H1 (cell line): ENCODE measurements around the gene SGK1. TPM values are rescaled to one million over a fixed set of nuclear protein-coding genes. Genes with fewer than 3 reads are reported as not detected.

Experiments used
- CTCF ChIA-PET: fragments of 300-600 bp; sonication (Branson Sonifier 250); formaldehyde crosslinking; loops from one replicate; lab custom pipeline; 2021; ENCODE audit not compliant: partially characterized antibody; lab: Charles Lee
- POLR2A ChIA-PET: fragments of 300-600 bp; sonication (Branson Sonifier 250); formaldehyde crosslinking; loops from one replicate; lab custom pipeline; 2021; ENCODE audit warnings: inconsistent platforms; ENCODE audit not compliant: partially characterized antibody; lab: Charles Lee
- DNase-seq, 2 experiments: peaks; one replicate each; pipeline versions ENCODE4 v3.0.0 to v3.0.0-alpha.2; 2010 to 2022; ENCODE audit warnings: low spot score in 2 of 2, low read depth in 1 of 2, mixed read lengths in 1 of 2
- FAIRE-seq: peaks from 2 replicates; lab custom pipeline; 2011; peaks lifted over from hg19 to GRCh38; lab: Jason Lieb, UNC
- H2AFZ ChIP-seq: 2 replicates; pipeline ENCODE4 v1.8.1; 2012; ENCODE audit warnings: low read length, inconsistent platforms
- H2AK5ac ChIP-seq: 2 replicates; pipeline ENCODE4 v1.6.1; 2013; ENCODE audit warnings: low read depth, low read length
- H2BK120ac ChIP-seq: replicated peaks from 2 replicates; pipeline ENCODE3; 2013; ENCODE audit warnings: low read depth, low read length, inconsistent platforms
- H2BK12ac ChIP-seq: 2 replicates; pipeline ENCODE4 v1.6.1; 2013; ENCODE audit warnings: low read depth, low read length
- H2BK15ac ChIP-seq: 2 replicates; pipeline ENCODE4 v1.6.1; 2013; ENCODE audit warnings: low read length
- H2BK20ac ChIP-seq: 2 replicates; pipeline ENCODE4 v1.6.1; 2013; ENCODE audit warnings: low read length
- H2BK5ac ChIP-seq: 2 replicates; pipeline ENCODE4 v1.6.1; 2013; ENCODE audit warnings: low read depth, low read length
- H3K14ac ChIP-seq: 2 replicates; pipeline ENCODE4 v1.6.1; 2013; ENCODE audit warnings: inconsistent platforms; ENCODE audit not compliant: insufficient read length
- H3K18ac ChIP-seq: 2 replicates; pipeline ENCODE4 v1.6.1; 2013; ENCODE audit warnings: low read length; ENCODE audit errors: extremely low read depth
- H3K23ac ChIP-seq: 2 replicates; pipeline ENCODE4 v1.6.1; 2013; ENCODE audit warnings: inconsistent platforms; ENCODE audit not compliant: insufficient read length
- H3K23me2 ChIP-seq: 2 replicates; pipeline ENCODE4 v1.6.1; 2013; ENCODE audit warnings: low read depth, low read length
- H3K27ac ChIP-seq: 2 replicates; pipeline ENCODE4 v1.6.1; 2011; ENCODE audit warnings: low read depth, low read length, inconsistent platforms
- H3K27me3 ChIP-seq, 4 experiments: replicated peaks in 1 of 4; 1 replicate in 1 of 4; 2 replicates in 3 of 4; pipeline versions ENCODE4 v1.6.1 to v1.8.1; 2011 to 2013; ENCODE audit warnings: low read length in 3 of 4, mild to moderate bottlenecking in 3 of 4, inconsistent platforms in 2 of 4, mixed read lengths in 2 of 4, moderate library complexity in 1 of 4; ENCODE audit not compliant: control insufficient read depth in 3 of 4, insufficient read depth in 3 of 4; ENCODE audit errors: extremely low read depth in 1 of 4
- H3K36me3 ChIP-seq, 4 experiments: 2 replicates each; pipeline versions ENCODE4 v1.6.1 to v1.8.1; 2011 to 2013; ENCODE audit warnings: mild to moderate bottlenecking in 4 of 4, low read length in 3 of 4, moderate library complexity in 2 of 4, control low read depth in 1 of 4, inconsistent platforms in 1 of 4; ENCODE audit not compliant: insufficient read depth in 4 of 4, control insufficient read depth in 2 of 4
- H3K4ac ChIP-seq: replicated peaks from 2 replicates; pipeline ENCODE3; 2013; ENCODE audit warnings: low read length, low read depth, mixed read lengths, inconsistent platforms; ENCODE audit not compliant: insufficient read length
- H3K4me1 ChIP-seq, 4 experiments: replicated peaks in 1 of 4; 1 replicate in 1 of 4; 2 replicates in 3 of 4; pipeline versions ENCODE4 v1.6.1 to v1.8.1; 2011 to 2013; ENCODE audit warnings: low read length in 3 of 4, inconsistent platforms in 2 of 4, mixed read lengths in 1 of 4; ENCODE audit not compliant: insufficient read depth in 4 of 4, control insufficient read depth in 3 of 4
- H3K4me2 ChIP-seq, 2 experiments: 2 replicates each; pipeline versions ENCODE4 v1.6.1 to v1.8.1; 2011 to 2013; ENCODE audit warnings: low read depth in 2 of 2, low read length in 2 of 2, control low read depth in 1 of 2, inconsistent platforms in 1 of 2, mild to moderate bottlenecking in 1 of 2; ENCODE audit not compliant: insufficient read depth in 1 of 2
- H3K4me3 ChIP-seq, 4 experiments: fragments of 200-600, 300-600 bp in 1 of 4; sonication (generic), shearing (Covaris generic), sonication (Bioruptor Twin) in 1 of 4; 2 replicates each; pipeline versions ENCODE4 v1.5.1 to v1.8.1; 2011 to 2016; ENCODE audit warnings: low read length in 4 of 4, low read depth in 3 of 4, control low read depth in 2 of 4, inconsistent platforms in 2 of 4, mild to moderate bottlenecking in 2 of 4, mixed read lengths in 1 of 4, moderate library complexity in 1 of 4; ENCODE audit not compliant: insufficient read depth in 2 of 4; ENCODE audit errors: extremely low read depth in 1 of 4
- H3K56ac ChIP-seq: replicated peaks from 2 replicates; pipeline ENCODE3; 2013; ENCODE audit warnings: low read depth, mild to moderate bottlenecking, mixed read lengths, low read length, inconsistent platforms; ENCODE audit not compliant: insufficient read length
- H3K79me1 ChIP-seq: 2 replicates; pipeline ENCODE4 v1.6.1; 2013; ENCODE audit warnings: low read depth, low read length, control low read depth
- H3K79me2 ChIP-seq, 2 experiments: 2 replicates each; pipeline versions ENCODE4 v1.6.1 to v1.8.1; 2012 to 2013; ENCODE audit warnings: low read length in 2 of 2, mild to moderate bottlenecking in 2 of 2, inconsistent platforms in 1 of 2; ENCODE audit not compliant: insufficient read depth in 2 of 2, control insufficient read depth in 1 of 2
- H3K9ac ChIP-seq, 4 experiments: replicated peaks in 1 of 4; 1 replicate in 1 of 4; 2 replicates in 3 of 4; pipeline versions ENCODE4 v1.6.1 to v1.8.1; 2011 to 2013; ENCODE audit warnings: low read depth in 3 of 4, low read length in 3 of 4, control low read depth in 2 of 4, mild to moderate bottlenecking in 2 of 4, moderate library complexity in 2 of 4, inconsistent platforms in 1 of 4; ENCODE audit errors: extremely low read depth in 1 of 4
- H3K9me3 ChIP-seq, 2 experiments: 2 replicates each; pipeline versions ENCODE4 v1.6.1 to v1.8.1; 2012 to 2013; ENCODE audit warnings: mild to moderate bottlenecking in 2 of 2, moderate library complexity in 2 of 2, control low read depth in 1 of 2, inconsistent platforms in 1 of 2, low read depth in 1 of 2, low read length in 1 of 2, mixed read lengths in 1 of 2; ENCODE audit not compliant: insufficient read depth in 2 of 2
- H4K20me1 ChIP-seq, 2 experiments: replicated peaks in 1 of 2; 2 replicates each; pipeline versions ENCODE3 to v1.8.1; 2011 to 2013; ENCODE audit warnings: inconsistent platforms in 2 of 2, low read length in 2 of 2, mild to moderate bottlenecking in 1 of 2; ENCODE audit not compliant: insufficient read depth in 2 of 2, control insufficient read depth in 1 of 2
- H4K5ac ChIP-seq: 2 replicates; pipeline ENCODE4 v1.6.1; 2013; ENCODE audit warnings: low read length, low read depth, mixed read lengths, inconsistent platforms; ENCODE audit not compliant: insufficient read length
- H4K8ac ChIP-seq: 2 replicates; pipeline ENCODE4 v1.8.0; 2013; ENCODE audit warnings: mild to moderate bottlenecking, moderate library complexity, low read length, inconsistent platforms; ENCODE audit not compliant: insufficient read depth; ENCODE audit errors: extremely low read depth
- H4K91ac ChIP-seq: replicated peaks from 2 replicates; pipeline ENCODE3; 2013; ENCODE audit warnings: low read length, mixed read lengths, inconsistent platforms; ENCODE audit not compliant: insufficient read length
- CEBPB ChIP-seq: IDR thresholded peaks from 2 replicates; pipeline ENCODE4 v1.6.1; 2012; ENCODE audit warnings: low read depth, low read length
- ZNF274 ChIP-seq: IDR thresholded peaks from 2 replicates; pipeline ENCODE4 v1.7.0; 2012; ENCODE audit warnings: low read length, borderline replicate concordance; ENCODE audit errors: extremely low read depth
- WGBS, 2 experiments: shearing (Covaris generic) in 1 of 2; methylation state at CpG; one replicate each; pipeline versions ENCODE4 v1.1.6 to v1.1.7; 2013 to 2015; ENCODE audit warnings: low lambda C conversion rate in 2 of 2, mixed read lengths in 2 of 2, inconsistent platforms in 1 of 2, low coverage in 1 of 2, missing lambda C conversion rate in 1 of 2; ENCODE audit not compliant: insufficient replicate concordance in 2 of 2, insufficient coverage in 1 of 2, insufficient read length in 1 of 2; ENCODE audit errors: extremely low coverage in 1 of 2, missing lambda C conversion rate in 1 of 2; 5-methylcytosine and 5-hydroxymethylcytosine counted together
- polyA plus RNA-seq, 7 experiments: library from polyadenylated mRNA; depleted of rRNA in 3 of 7; stranded (reverse) in 5 of 7; unstranded in 2 of 7; fragments of >200 nt in 5 of 7; fragments of 200-250 nt in 2 of 7; gene quantifications; 1 replicate in 5 of 7; 2 replicates in 1 of 7; 4 replicates in 1 of 7; pipeline versions ENCODE4 v1.2.1 to v1.2.3, GENCODE V29; 2011 to 2013; ENCODE audit warnings: missing spikeins in 2 of 7, mixed read lengths in 2 of 7
- total RNA-seq: library from RNA; stranded (reverse); fragmentation: NEBNext Ultra II Directional; extraction: Animal tissue kit (Norgen Biotek cat#: 25700); gene quantifications from 2 replicates; pipeline ENCODE4 v1.2.1, GENCODE V29; 2021

Gene SGK1
- total and polyA plus RNA-seq, 2 of the 8 experiments (the other 6 are each of a cell fraction or from before 2014, with no cell fraction given): 14.5 to 18.4 TPM

- no peaks in the 10 kb centered on the region for H3K23me2 ChIP-seq
- 96% methylated on average over 5 of the region's 5 CpGs; no CpG with 5 or more reads in 1 of the 2 experiments for WGBS, 2 experiments
- H2BK20ac ChIP-seq: no peak overlapping the region
- H2AK5ac ChIP-seq: no peak overlapping the region
- no peak overlapping the region for H4K91ac ChIP-seq
- H2BK120ac ChIP-seq: no peak overlapping the region
- H3K27me3 ChIP-seq: no peaks in the 10 kb centered on the region
- no peak overlapping the region for H3K27ac ChIP-seq
- H2BK5ac ChIP-seq: no peak overlapping the region
- FAIRE-seq (no peak), DNase-seq (no peak)
- ChIA-PET CTCF (no interaction called here), POLR2A (interaction anchor here (0.6 kb wide), 1 partner anchor 186 kb away, joined by 3 read pairs; no protein-coding TSS in a partner anchor)
- H3K4ac ChIP-seq: no peak overlapping the region
- no peak overlapping the region for H3K23ac ChIP-seq
- H2BK15ac ChIP-seq: no peak overlapping the region
- no peak overlapping the region for H3K9ac ChIP-seq
- no peaks in the 10 kb centered on the region for H3K4me1 ChIP-seq
- H3K79me1 ChIP-seq: no peaks in the 10 kb centered on the region
- H3K56ac ChIP-seq: no peak overlapping the region
- no peak overlapping the region for H4K5ac ChIP-seq
- H2BK12ac ChIP-seq: no peak overlapping the region
- no peaks in the 10 kb centered on the region for H4K20me1 ChIP-seq
- H3K18ac ChIP-seq: no peak overlapping the region
- no peak overlapping the region for H3K14ac ChIP-seq
- no peak overlapping the region for H2AFZ ChIP-seq
- no peak overlapping the region for H3K4me3 ChIP-seq
- no peaks in the 10 kb centered on the region for H3K9me3 ChIP-seq
- H4K8ac ChIP-seq: no peak overlapping the region
- TF ChIP-seq CEBPB (0 out of 2 replicates have a peak, but pooled peaks have one; percentile 41), ZNF274 (no peak)
- no peak overlapping the region for H3K4me2 ChIP-seq
- H3K36me3 ChIP-seq: no peaks in the 10 kb centered on the region
- no peaks in the 10 kb centered on the region for H3K79me2 ChIP-seq
Measured at GRCh38 chr6:134201716-134202115, 116.2 kb downstream of the SGK1 start.
